GM21360 (cell line): Measurements from ENCODE around the gene CRABP1.
"Not testable (repeated sequence)": the region's sequence is repeated elsewhere in the genome, so short reads cannot be mapped to it uniquely, and the experiment has no call there.

Experiments used
- ATAC-seq: cut with Tn5 transposase; IDR thresholded peaks from one replicate; pipeline ENCODE4 v1.9.1; 2021; ENCODE audit warnings: mild to moderate bottlenecking, moderate library complexity; ENCODE audit not compliant: unreplicated experiment

CRABP1 gene

GRCh38 chr15:78369161-78369560, 29.0 kb downstream of the CRABP1 start:
- no peak for ATAC-seq

GRCh38 chr15:78370013-78370412, 29.9 kb downstream of the CRABP1 start:
- no peak for ATAC-seq

- ATAC-seq = no peak
Measured at GRCh38 chr15:78372880-78373279, 32.7 kb downstream of the CRABP1 start.

- no peak for ATAC-seq
Measured at GRCh38 chr15:78374436-78375393, 34.6 kb downstream of the CRABP1 start.

- ATAC-seq = not testable (repeated sequence)
Measured at GRCh38 chr15:78380143-78380542, 40.0 kb downstream of the CRABP1 start.

- no peak for ATAC-seq
Measured at GRCh38 chr15:78382114-78382880, 42.1 kb downstream of the CRABP1 start.

GRCh38 chr15:78384651-78385050, 44.5 kb downstream of the CRABP1 start:
- ATAC-seq = no peak

GRCh38 chr15:78387246-78388037, 47.3 kb downstream of the CRABP1 start:
- no peak for ATAC-seq

GRCh38 chr15:78388865-78389264, 48.7 kb downstream of the CRABP1 start:
- no peak for ATAC-seq

GRCh38 chr15:78389322-78389721, 49.2 kb downstream of the CRABP1 start:
- ATAC-seq = no peak

- no peak for ATAC-seq
Measured at GRCh38 chr15:78389738-78390137, 49.6 kb downstream of the CRABP1 start.

GRCh38 chr15:78390242-78390641, 50.1 kb downstream of the CRABP1 start:
- ATAC-seq = no peak

- ATAC-seq = no peak
Measured at GRCh38 chr15:78390826-78391225, 50.7 kb downstream of the CRABP1 start.

GRCh38 chr15:78391781-78392180, 51.6 kb downstream of the CRABP1 start:
- no peak for ATAC-seq

- no peak for ATAC-seq
Measured at GRCh38 chr15:78392430-78392829, 52.3 kb downstream of the CRABP1 start.

- ATAC-seq = no peak
Measured at GRCh38 chr15:78393137-78393536, 53.0 kb downstream of the CRABP1 start.

- no peak for ATAC-seq
Measured at GRCh38 chr15:78394026-78394425, 53.9 kb downstream of the CRABP1 start.

- no peak for ATAC-seq
Measured at GRCh38 chr15:78394981-78395616, 54.9 kb downstream of the CRABP1 start.

GRCh38 chr15:78396186-78396814, 56.1 kb downstream of the CRABP1 start:
- no peak for ATAC-seq

GRCh38 chr15:78396976-78397375, 56.8 kb downstream of the CRABP1 start:
- no peak for ATAC-seq
